ENCODE measurements around the gene SPAG9. TPM values are rescaled to one million over a fixed set of nuclear protein-coding genes. Genes with fewer than 3 reads are reported as not detected.
A peak's percentile ranks its signal among the peaks of the same experiment; 100 is the strongest.

The SPAG9 gene
- total and polyA plus RNA-seq, 5 donors from 2014 or later, result 4.7 to 98.4 (median 6.0) TPM

GRCh38 chr17:51057534-51057933, 63.1 kb downstream of the SPAG9 start:
- Histone ChIP-seq H3K9me3 (ENCODE audit: control insufficient read depth in 2 of 2, low read length in 2 of 2) (no peaks in the 10 kb centered on the region), H3K36me3 (ENCODE audit: control insufficient read depth, insufficient read depth, low read length) (peaks cover 3% of the 10 kb centered on the region), H3K4me1 (ENCODE audit: control insufficient read depth, insufficient read depth, low read length, poor library complexity, severe bottlenecking) (no peaks in the 10 kb centered on the region), H3K27me3 (ENCODE audit: control insufficient read depth, insufficient read depth, low read length) (no peaks in the 10 kb centered on the region), H3K27ac (ENCODE audit: insufficient read depth, low read length, poor library complexity, severe bottlenecking) (no peak overlapping the region), H3K4me3 (ENCODE audit: low read depth, low read length) (no peak overlapping the region)
- Mint-ChIP-seq H3K9me3 (no peaks in the 10 kb centered on the region), H3K4me1 (peaks cover 12 to 29% (median 19%) of the 10 kb centered on the region in 4 donors), H3K36me3 (peaks cover 3% of the 10 kb centered on the region), H3K27ac (peak overlapping the region in 1 of 3 donors; percentile 45), H3K27me3 (no peaks in the 10 kb centered on the region), H3K4me3 (no peak overlapping the region)
- DNase-seq, result no peak
- ATAC-seq (ENCODE audit: low read depth in 2 of 2), result no peak

DNA sequence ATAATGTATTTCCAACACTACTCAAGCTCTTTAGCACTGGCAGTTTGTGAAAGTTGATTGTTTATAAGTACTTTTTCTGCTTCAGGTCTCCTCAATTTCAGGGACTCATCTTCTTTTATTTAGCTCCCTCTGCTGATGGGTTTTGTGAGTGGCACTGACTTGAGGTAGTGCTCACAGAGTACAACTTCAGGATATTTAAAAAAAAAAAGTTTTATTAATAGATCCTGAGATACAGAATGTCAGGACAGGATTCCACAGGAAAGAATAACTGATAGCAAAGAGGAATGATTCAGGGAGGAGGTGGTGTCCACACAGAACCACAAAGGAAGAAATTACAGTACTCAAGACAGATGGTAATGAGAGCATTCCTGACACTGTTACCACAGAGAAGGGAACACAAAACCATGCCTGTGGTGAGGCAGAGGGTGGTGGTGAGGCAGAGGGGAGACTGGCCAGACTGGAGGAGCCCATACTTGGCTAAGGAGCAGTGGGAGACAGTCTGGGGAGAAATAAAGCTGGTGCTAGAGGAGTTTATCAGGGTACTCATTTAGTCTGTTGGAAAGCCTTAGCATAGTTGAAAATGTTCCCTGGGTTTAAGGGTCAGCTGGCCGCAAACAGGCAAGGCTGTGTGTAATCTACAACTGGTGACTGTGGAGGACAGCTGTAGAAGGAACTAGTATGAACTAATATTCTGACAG, 63.7 kb downstream of the SPAG9 start:
- ATAC-seq (ENCODE audit: low read depth in 2 of 2) (peak; percentile 31 to 73), DNase-seq (peak in 2 of 3 donors; percentile 56 to 77)
- Mint-ChIP-seq H3K9me3 (no peaks in the 10 kb centered on the region), H3K27ac (peak overlapping the region; percentile 3 to 45 (median 10)), H3K27me3 (no peaks in the 10 kb centered on the region), H3K4me3 (no peak overlapping the region), H3K4me1 (peaks cover 12 to 25% (median 16%) of the 10 kb centered on the region in 4 donors), H3K36me3 (peaks cover 3% of the 10 kb centered on the region)
- H3K27me3 ChIP-seq (ENCODE audit: control insufficient read depth, insufficient read depth, low read length), result no peaks in the 10 kb centered on the region
- H3K36me3 ChIP-seq (ENCODE audit: control insufficient read depth, insufficient read depth, low read length), result peaks cover 7% of the 10 kb centered on the region
- H3K4me3 ChIP-seq (ENCODE audit: low read depth, low read length), result no peak overlapping the region
- no peaks in the 10 kb centered on the region for H3K4me1 ChIP-seq (ENCODE audit: control insufficient read depth, insufficient read depth, low read length, poor library complexity, severe bottlenecking)
- H3K27ac ChIP-seq (ENCODE audit: insufficient read depth, low read length, poor library complexity, severe bottlenecking), result no peak overlapping the region
- H3K9me3 ChIP-seq (ENCODE audit: control insufficient read depth in 2 of 2, low read length in 2 of 2), result no peaks in the 10 kb centered on the region

DNA sequence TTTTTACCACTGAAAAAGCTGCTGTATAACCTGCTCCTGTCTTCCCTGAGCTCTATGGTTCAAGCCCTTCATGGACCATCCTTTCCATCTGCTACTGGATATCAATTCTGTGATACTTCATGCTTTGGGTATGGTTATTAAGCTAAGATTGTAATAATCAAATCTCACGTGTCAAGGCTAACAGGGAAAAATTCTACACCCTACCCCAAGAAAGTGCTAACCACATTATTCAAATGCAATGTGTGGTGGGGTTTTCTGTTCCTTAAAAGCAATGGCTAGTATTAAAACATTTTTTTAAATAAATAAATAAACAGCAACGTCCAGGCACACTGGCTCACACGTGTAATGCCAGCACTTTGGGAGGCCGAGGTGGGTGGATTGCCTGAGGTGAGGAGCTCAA, 65.9 kb downstream of the SPAG9 start:
- no peaks in the 10 kb centered on the region for H3K9me3 ChIP-seq (ENCODE audit: control insufficient read depth in 2 of 2, low read length in 2 of 2)
- no peaks in the 10 kb centered on the region for H3K27me3 ChIP-seq (ENCODE audit: control insufficient read depth, insufficient read depth, low read length)
- ATAC-seq (ENCODE audit: low read depth in 2 of 2) (no peak), DNase-seq (no peak)
- H3K9me3 Mint-ChIP-seq, result no peaks in the 10 kb centered on the region
- H3K27ac ChIP-seq (ENCODE audit: insufficient read depth, low read length, poor library complexity, severe bottlenecking), result no peak overlapping the region
- H3K27ac Mint-ChIP-seq, result no peak overlapping the region
- no peak overlapping the region for H3K4me3 ChIP-seq (ENCODE audit: low read depth, low read length)
- no peak overlapping the region for H3K4me3 Mint-ChIP-seq
- H3K36me3 Mint-ChIP-seq, result peaks cover 10% of the 10 kb centered on the region
- H3K4me1 ChIP-seq (ENCODE audit: control insufficient read depth, insufficient read depth, low read length, poor library complexity, severe bottlenecking), result no peaks in the 10 kb centered on the region
- H3K36me3 ChIP-seq (ENCODE audit: control insufficient read depth, insufficient read depth, low read length), result peaks cover 7% of the 10 kb centered on the region
- H3K27me3 Mint-ChIP-seq, result no peaks in the 10 kb centered on the region
- H3K4me1 Mint-ChIP-seq, result peaks cover 7 to 26% (median 20%) of the 10 kb centered on the region in 4 donors

GRCh38 chr17:51052235-51052634, 68.4 kb downstream of the SPAG9 start:
- no peak overlapping the region for H3K4me3 Mint-ChIP-seq
- Histone ChIP-seq H3K27me3 (ENCODE audit: control insufficient read depth, insufficient read depth, low read length) (no peaks in the 10 kb centered on the region), H3K27ac (ENCODE audit: insufficient read depth, low read length, poor library complexity, severe bottlenecking) (no peak overlapping the region), H3K4me3 (ENCODE audit: low read depth, low read length) (no peak overlapping the region), H3K9me3 (ENCODE audit: control insufficient read depth in 2 of 2, low read length in 2 of 2) (no peaks in the 10 kb centered on the region), H3K4me1 (ENCODE audit: control insufficient read depth, insufficient read depth, low read length, poor library complexity, severe bottlenecking) (peaks cover 3% of the 10 kb centered on the region), H3K36me3 (ENCODE audit: control insufficient read depth, insufficient read depth, low read length) (peaks cover 7% of the 10 kb centered on the region)
- no peaks in the 10 kb centered on the region for H3K27me3 Mint-ChIP-seq
- DNase-seq (no peak), ATAC-seq (ENCODE audit: low read depth in 2 of 2) (no peak)
- H3K36me3 Mint-ChIP-seq, result peaks cover 12% of the 10 kb centered on the region
- peak overlapping the region in 1 of 3 donors; percentile 20 for H3K27ac Mint-ChIP-seq
- peaks cover 7 to 21% (median 14%) of the 10 kb centered on the region in 4 donors for H3K4me1 Mint-ChIP-seq
- H3K9me3 Mint-ChIP-seq, result no peaks in the 10 kb centered on the region

GRCh38 chr17:51050291-51051033, 70.2 kb downstream of the SPAG9 start:
- Histone ChIP-seq H3K9me3 (ENCODE audit: control insufficient read depth in 2 of 2, low read length in 2 of 2) (no peaks in the 10 kb centered on the region), H3K4me3 (ENCODE audit: low read depth, low read length) (no peak overlapping the region), H3K4me1 (ENCODE audit: control insufficient read depth, insufficient read depth, low read length, poor library complexity, severe bottlenecking) (peaks cover 3% of the 10 kb centered on the region), H3K36me3 (ENCODE audit: control insufficient read depth, insufficient read depth, low read length) (peaks cover 7% of the 10 kb centered on the region), H3K27me3 (ENCODE audit: control insufficient read depth, insufficient read depth, low read length) (no peaks in the 10 kb centered on the region), H3K27ac (ENCODE audit: insufficient read depth, low read length, poor library complexity, severe bottlenecking) (no peak overlapping the region)
- Mint-ChIP-seq H3K27ac (peak overlapping the region in 1 of 3 donors; percentile 36), H3K27me3 (no peaks in the 10 kb centered on the region), H3K36me3 (peaks cover 16% of the 10 kb centered on the region), H3K9me3 (no peaks in the 10 kb centered on the region), H3K4me1 (peaks cover 0 to 12% (median 8%) of the 10 kb centered on the region in 4 donors), H3K4me3 (peak overlapping the region in 1 of 4 donors; percentile 7)
- no peak for ATAC-seq (ENCODE audit: low read depth in 2 of 2)
- no peak for DNase-seq

DNA sequence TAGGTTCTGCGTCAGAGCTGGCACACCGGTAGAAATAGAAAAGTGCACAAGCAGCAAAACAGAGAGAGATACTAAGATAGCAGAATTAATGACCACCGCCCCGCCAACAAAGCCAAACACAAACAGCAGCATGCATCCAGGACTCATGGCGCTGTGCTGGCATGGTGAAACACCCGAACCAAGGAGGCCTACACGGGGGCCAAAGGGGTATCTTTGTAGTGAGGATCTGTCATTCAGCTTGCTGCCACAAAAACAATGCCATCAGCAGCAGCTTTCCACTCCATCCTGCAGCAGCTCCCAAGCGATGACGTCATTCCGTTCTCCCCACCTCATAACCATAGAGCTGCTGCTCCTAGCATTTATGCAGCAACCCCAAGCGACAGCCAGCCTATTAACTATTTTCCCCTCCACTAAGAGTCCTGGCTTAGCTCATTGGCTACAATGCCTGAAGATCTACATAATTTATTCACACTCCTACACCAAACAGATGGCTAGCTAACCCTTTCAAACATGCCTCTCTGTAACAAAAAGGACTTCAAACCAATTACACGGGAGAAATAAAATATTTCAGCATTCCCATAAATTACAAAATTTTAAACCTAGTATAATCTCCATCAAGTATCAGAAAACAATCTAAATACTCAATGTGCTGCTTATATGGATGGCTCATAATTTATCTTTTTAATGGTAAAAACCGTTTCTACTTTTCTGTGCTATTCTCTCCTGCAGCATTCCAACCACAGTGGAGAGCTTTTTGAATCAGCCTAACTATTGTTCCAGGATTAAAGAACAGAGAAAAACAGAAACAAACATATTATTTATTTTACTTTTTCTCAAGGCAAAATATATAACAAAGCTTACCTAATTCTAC, 73.9 kb downstream of the SPAG9 start:
- Histone ChIP-seq H3K9me3 (ENCODE audit: control insufficient read depth in 2 of 2, low read length in 2 of 2) (no peaks in the 10 kb centered on the region), H3K36me3 (ENCODE audit: control insufficient read depth, insufficient read depth, low read length) (peaks cover 3% of the 10 kb centered on the region), H3K4me1 (ENCODE audit: control insufficient read depth, insufficient read depth, low read length, poor library complexity, severe bottlenecking) (peaks cover 3% of the 10 kb centered on the region), H3K27ac (ENCODE audit: insufficient read depth, low read length, poor library complexity, severe bottlenecking) (no peak overlapping the region), H3K4me3 (ENCODE audit: low read depth, low read length) (no peak overlapping the region), H3K27me3 (ENCODE audit: control insufficient read depth, insufficient read depth, low read length) (no peaks in the 10 kb centered on the region)
- Mint-ChIP-seq H3K27ac (no peak overlapping the region), H3K27me3 (no peaks in the 10 kb centered on the region), H3K9me3 (no peaks in the 10 kb centered on the region), H3K36me3 (peaks cover 23% of the 10 kb centered on the region), H3K4me3 (no peak overlapping the region), H3K4me1 (peaks cover 10 to 20% (median 19%) of the 10 kb centered on the region in 4 donors)
- no peak for ATAC-seq (ENCODE audit: low read depth in 2 of 2)
- DNase-seq, result no peak

DNA sequence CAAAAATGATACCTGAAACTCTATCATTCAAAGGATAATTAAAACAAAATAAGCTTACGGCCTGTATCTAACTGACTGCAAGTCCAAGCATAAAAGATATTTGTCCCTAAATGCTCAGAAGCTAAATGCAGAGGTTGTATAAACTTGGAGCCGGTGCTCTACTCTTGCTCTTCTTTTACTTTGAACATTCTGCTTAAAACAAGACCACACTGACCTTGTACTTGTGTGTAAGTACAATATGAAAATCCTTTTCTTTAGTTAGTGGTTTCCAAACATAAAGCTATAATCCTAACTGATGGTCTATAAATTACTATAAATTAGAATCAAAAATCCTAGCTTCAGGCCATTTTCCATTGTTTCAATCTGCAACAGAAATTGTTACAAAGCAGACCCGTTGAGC, 74.6 kb downstream of the SPAG9 start:
- H3K9me3 ChIP-seq (ENCODE audit: control insufficient read depth in 2 of 2, low read length in 2 of 2), result no peaks in the 10 kb centered on the region
- H3K4me3 ChIP-seq (ENCODE audit: low read depth, low read length), result no peak overlapping the region
- peaks cover 8 to 20% (median 19%) of the 10 kb centered on the region in 4 donors for H3K4me1 Mint-ChIP-seq
- no peak for ATAC-seq (ENCODE audit: low read depth in 2 of 2)
- H3K27me3 Mint-ChIP-seq, result no peaks in the 10 kb centered on the region
- peaks cover 3% of the 10 kb centered on the region for H3K4me1 ChIP-seq (ENCODE audit: control insufficient read depth, insufficient read depth, low read length, poor library complexity, severe bottlenecking)
- H3K27ac ChIP-seq (ENCODE audit: insufficient read depth, low read length, poor library complexity, severe bottlenecking), result no peak overlapping the region
- no peak overlapping the region for H3K27ac Mint-ChIP-seq
- no peaks in the 10 kb centered on the region for H3K9me3 Mint-ChIP-seq
- H3K36me3 ChIP-seq (ENCODE audit: control insufficient read depth, insufficient read depth, low read length), result peaks cover 8% of the 10 kb centered on the region
- H3K4me3 Mint-ChIP-seq, result no peak overlapping the region
- no peak for DNase-seq
- H3K36me3 Mint-ChIP-seq, result peaks cover 23% of the 10 kb centered on the region
- H3K27me3 ChIP-seq (ENCODE audit: control insufficient read depth, insufficient read depth, low read length), result no peaks in the 10 kb centered on the region

All from CD4-positive, CD25-positive, alpha-beta regulatory T cell (primary cell).